K562 (cell line): Measurements from ENCODE around the gene TMEM141. TPM values are rescaled to one million over a fixed set of nuclear protein-coding genes. Genes with fewer than 3 reads are reported as not detected.

ENCODE experiments used
- ATAC-seq: fragments of 200-7000 bp; cut with Tn5 transposase; 3 replicates; pipeline ENCODE4 v1.9.1; 2020; ENCODE audit warnings: moderate library complexity
- BruUV-seq: library from RNA; stranded (reverse); fragments of 400-500 nt; replicated peaks from 2 replicates; lab custom pipeline; 2021; lab: Mats Ljungman, UMichigan
- CTCF ChIA-PET: fragments of 300-600 bp; formaldehyde crosslinking; extraction: SDS; loops from one replicate; lab custom pipeline; 2021; ENCODE audit warnings: low intra/inter-chr PET ratio; lab: Yijun Ruan, JAX
- POLR2A ChIA-PET: fragments of 300-600, 350-650 bp; sonication (Branson Sonifier 250); formaldehyde crosslinking; extraction: SDS; loops from one replicate; lab custom pipeline; 2021; ENCODE audit warnings: antibody characterized with exemption, inconsistent platforms; lab: Yijun Ruan, JAX
- DNase-seq, 4 experiments: peaks; one replicate each; pipeline versions ENCODE4 v3.0.0 to v3.0.0-alpha.2; 2011 to 2018; ENCODE audit warnings: low spot score in 3 of 4, mixed read lengths in 3 of 4; ENCODE audit errors: extremely low read depth in 1 of 4
- FAIRE-seq: peaks from 2 replicates; lab custom pipeline; 2011; peaks lifted over from hg19 to GRCh38; lab: Jason Lieb, UNC
- H2AFZ ChIP-seq: 2 replicates; pipeline ENCODE4 v1.6.0; 2011; ENCODE audit warnings: low read depth, low read length, control low read depth, inconsistent platforms
- H3K27ac ChIP-seq: fragments of 200-600 bp; 3 replicates; pipeline ENCODE4 v1.8.0; 2011; ENCODE audit warnings: low read depth, mild to moderate bottlenecking, control low read depth, inconsistent platforms, low read length, moderate library complexity, mixed read lengths; ENCODE audit errors: extremely low read depth
- H3K27me3 ChIP-seq, 2 experiments: fragments of 300-600 bp in 1 of 2; 2 replicates in 1 of 2; 3 replicates in 1 of 2; pipeline versions ENCODE4 v1.6.0 to v1.8.0; 2011; ENCODE audit warnings: inconsistent platforms in 2 of 2, low read length in 2 of 2, mild to moderate bottlenecking in 1 of 2, mixed read lengths in 1 of 2, moderate library complexity in 1 of 2; ENCODE audit not compliant: control insufficient read depth in 2 of 2, insufficient read depth in 2 of 2
- H3K36me3 ChIP-seq: fragments of 300-600 bp; 3 replicates; pipeline ENCODE4 v1.8.0; 2011; ENCODE audit warnings: mild to moderate bottlenecking, low read length, inconsistent platforms; ENCODE audit not compliant: control insufficient read depth, insufficient read depth
- H3K4me1 ChIP-seq, 2 experiments: fragments of 200-600 bp in 1 of 2; replicated peaks in 1 of 2; 2 replicates in 1 of 2; 3 replicates in 1 of 2; pipeline versions ENCODE4 v1.5.1 to v1.8.0; 2011; ENCODE audit warnings: inconsistent platforms in 2 of 2, low read length in 2 of 2, mild to moderate bottlenecking in 1 of 2, mixed read lengths in 1 of 2, moderate library complexity in 1 of 2; ENCODE audit not compliant: control insufficient read depth in 2 of 2, insufficient read depth in 2 of 2
- H3K4me2 ChIP-seq: 2 replicates; pipeline ENCODE4 v1.6.1; 2011; ENCODE audit warnings: low read length, control low read depth, inconsistent platforms, mixed read lengths; ENCODE audit not compliant: insufficient read depth
- H3K4me3 ChIP-seq: fragments of 200-600 bp; sonication (generic), shearing (Covaris generic); 2 replicates; pipeline ENCODE4 v1.5.1; 2016; ENCODE audit warnings: control low read depth, inconsistent platforms
- H3K79me2 ChIP-seq: fragments of 200-600 bp; 3 replicates; pipeline ENCODE4 v1.8.0; 2011; ENCODE audit warnings: low read length, inconsistent platforms; ENCODE audit not compliant: control insufficient read depth, insufficient read depth
- H3K9ac ChIP-seq, 2 experiments: 2 replicates each; pipeline versions ENCODE4 v1.6.0 to v1.6.1; 2011; ENCODE audit warnings: low read depth in 2 of 2, low read length in 2 of 2, control low read depth in 1 of 2, inconsistent platforms in 1 of 2, mild to moderate bottlenecking in 1 of 2, mixed read lengths in 1 of 2; ENCODE audit not compliant: insufficient read depth in 1 of 2
- H3K9me1 ChIP-seq: one replicate; pipeline ENCODE4 v1.6.0; 2011; ENCODE audit warnings: inconsistent platforms, mild to moderate bottlenecking, low read length, moderate library complexity; ENCODE audit not compliant: control insufficient read depth, insufficient read depth
- H3K9me3 ChIP-seq: replicated peaks from 2 replicates; pipeline ENCODE4 v1.5.1; 2011; ENCODE audit warnings: low read depth, low read length, inconsistent platforms; ENCODE audit not compliant: control insufficient read depth, insufficient read depth
- H4K20me1 ChIP-seq: replicated peaks from 2 replicates; pipeline ENCODE4 v1.6.1; 2011; ENCODE audit warnings: low read length, inconsistent platforms, mixed read lengths; ENCODE audit not compliant: control insufficient read depth, insufficient read depth
- CXXC5 ChIP-seq: fragments of 250-450 bp; sonication (Bioruptor Pico); IDR thresholded peaks from 2 replicates; pipeline ENCODE4 v1.8.0; 2022; ENCODE audit warnings: inconsistent platforms, mild to moderate bottlenecking, moderate library complexity
- FOXK2 ChIP-seq, 2 experiments: fragments of 450-650 bp; IDR thresholded peaks in 1 of 2; conservative IDR thresholded peaks in 1 of 2; 2 replicates each; pipeline ENCODE4 v1.6.1; 2016; ENCODE audit warnings: low read depth in 2 of 2, mild to moderate bottlenecking in 1 of 2
- JUN ChIP-seq, 2 experiments: sonication (generic) in 1 of 2; formaldehyde crosslinking in 1 of 2; IDR thresholded peaks; 2 replicates each; pipeline versions ENCODE4 v1.6.1 to v1.8.0; 2012 to 2022; ENCODE audit warnings: borderline replicate concordance in 2 of 2, mild to moderate bottlenecking in 2 of 2, improper control_type of control experiment in 1 of 2, low read depth in 1 of 2, low read length in 1 of 2, missing genetic modification reagents in 1 of 2
- JUND ChIP-seq, 2 experiments: IDR thresholded peaks; 2 replicates in 1 of 2; 3 replicates in 1 of 2; pipeline ENCODE4 v1.6.1; 2011; ENCODE audit warnings: borderline replicate concordance in 2 of 2, low read depth in 2 of 2, low read length in 2 of 2, improper control_type of control experiment in 1 of 2, missing biosample characterization in 1 of 2, missing genetic modification characterization in 1 of 2, missing genetic modification reagents in 1 of 2
- KLF1 ChIP-seq: fragments of 450-650 bp; IDR thresholded peaks from 2 replicates; pipeline ENCODE4 v1.6.1; 2016; ENCODE audit warnings: missing genetic modification characterization, missing compliant biosample characterization
- MAFK ChIP-seq: IDR thresholded peaks from 2 replicates; pipeline ENCODE4 v1.6.1; 2011; ENCODE audit warnings: low read length, improper control_type of control experiment
- NRF1 ChIP-seq, 2 experiments: fragments of 450-650 bp; IDR thresholded peaks in 1 of 2; conservative IDR thresholded peaks in 1 of 2; 2 replicates each; pipeline ENCODE4 v1.6.1; 2014; ENCODE audit warnings: mild to moderate bottlenecking in 2 of 2
- PTTG1 ChIP-seq: fragments of 450-650 bp; IDR thresholded peaks from 2 replicates; pipeline ENCODE4 v1.6.1; 2016; ENCODE audit warnings: low read depth, mild to moderate bottlenecking, missing genetic modification characterization, missing compliant biosample characterization
- RUNX1 ChIP-seq: sonication (generic); IDR thresholded peaks from 2 replicates; pipeline ENCODE4 v1.6.1; 2016; ENCODE audit warnings: antibody characterized with exemption, low read depth
- SMAD4 ChIP-seq: fragments of 250-450 bp; sonication (Bioruptor Pico); conservative IDR thresholded peaks from 2 replicates; pipeline ENCODE4 v1.8.0; 2021; ENCODE audit warnings: inconsistent platforms, mild to moderate bottlenecking, moderate library complexity
- USF2 ChIP-seq: sonication (generic); formaldehyde crosslinking; IDR thresholded peaks from 2 replicates; pipeline ENCODE4 v1.5.0; 2020; ENCODE audit warnings: missing genetic modification reagents
- YBX1 ChIP-seq: fragments of 450-650 bp; IDR thresholded peaks from 2 replicates; pipeline ENCODE4 v1.7.1; 2016; ENCODE audit warnings: mild to moderate bottlenecking
- ZNF12 ChIP-seq: sonication (generic); formaldehyde crosslinking; IDR thresholded peaks from 2 replicates; pipeline ENCODE4 v1.4.0; 2020; ENCODE audit warnings: mild to moderate bottlenecking, missing genetic modification reagents
- ZNF280B ChIP-seq: fragments of 250-450 bp; sonication (Bioruptor Pico); IDR thresholded peaks from 2 replicates; pipeline ENCODE4 v1.5.1; 2021; ENCODE audit warnings: mild to moderate bottlenecking
- ZNF740 ChIP-seq, 3 experiments: fragments of 200-800 bp in 1 of 3; sonication (Bioruptor generic) in 1 of 3; sonication (generic) in 1 of 3; formaldehyde crosslinking in 1 of 3; IDR thresholded peaks; 2 replicates each; pipeline versions ENCODE4 v1.6.1 to v1.8.0; 2016 to 2022; ENCODE audit warnings: mild to moderate bottlenecking in 2 of 3, missing compliant biosample characterization in 2 of 3, missing genetic modification characterization in 2 of 3, missing genetic modification reagents in 1 of 3
- ZNF778 ChIP-seq: fragments of 450-650 bp; formaldehyde crosslinking; IDR thresholded peaks from 2 replicates; pipeline ENCODE4 v1.4.0; 2020; ENCODE audit warnings: mild to moderate bottlenecking, moderate library complexity
- WGBS: fragments of 100-300 bp; shearing (Covaris generic); methylation state at CpG from one replicate; pipeline ENCODE4 v1.1.6; 2016; ENCODE audit warnings: low coverage, mixed read lengths; ENCODE audit not compliant: insufficient coverage; ENCODE audit errors: missing lambda C conversion rate; 5-methylcytosine and 5-hydroxymethylcytosine counted together
- in situ Hi-C: fragments of 300-500 bp; cut with MboI; formaldehyde crosslinking; loops from 4 replicates; pipeline ENCODE4 v1.15.0; 2018; ENCODE audit warnings: inconsistent platforms, mixed read lengths
- intact Hi-C: fragments of 100-400 bp; cut with micrococcal nuclease; formaldehyde crosslinking; loops from 2 replicates; pipeline ENCODE4 v1.14.2; 2022
- polyA plus RNA-seq, 8 experiments: library from polyadenylated mRNA; depleted of rRNA in 4 of 8; stranded (reverse) in 5 of 8; unstranded in 3 of 8; fragments of >200 nt; fragmentation: Nextera tagmentation in 2 of 8; fragmentation: Illumina TruSeq in 1 of 8; extraction: Ambion mirVana in 2 of 8; extraction: Trizol in 1 of 8; gene quantifications; 2 replicates each; pipeline versions ENCODE4 v1.2.1 to v1.2.3, GENCODE V29; 2011 to 2014; ENCODE audit warnings: inconsistent platforms in 1 of 8, missing spikeins in 1 of 8
- total RNA-seq, 7 experiments: library from RNA; depleted of rRNA in 6 of 7; stranded (reverse); fragments of >200 nt in 6 of 7; fragmentation: Illumina TruSeq in 2 of 7; extraction: Trizol in 2 of 7; gene quantifications; 2 replicates each; pipeline versions ENCODE4 v1.2.1 to v1.2.3, GENCODE V29; 2011 to 2021; ENCODE audit warnings: low replicate concordance in 1 of 7

TMEM141 gene
- total and polyA plus RNA-seq, 9 of the 15 experiments (the other 6 are each of a cell fraction or from before 2014, with no cell fraction given): 21.5 to 123 (median 74.8) TPM

GRCh38 chr9:136791516-136792276, 552 bp downstream of the TMEM141 start:
- TSS peak; percentile 68 for BruUV-seq
- Histone ChIP-seq H3K79me2 (peaks cover 19% of the 10 kb centered on the region), H3K4me1 (peaks cover 57 to 63% of the 10 kb centered on the region in 2 experiments), H3K4me3 (peak overlapping the region; percentile 58), H3K9ac (peak overlapping the region; percentile 86 to 93), H3K27ac (peak overlapping the region; percentile 79), H3K36me3 (peaks cover 18% of the 10 kb centered on the region; the same call in 1 of the 3 replicates), H4K20me1 (peaks cover 5% of the 10 kb centered on the region; the same call in 1 of the 2 replicates), H2AFZ (peak overlapping the region; percentile 54; the same call in 1 of the 2 replicates), H3K9me1 (peaks cover 4% of the 10 kb centered on the region), H3K9me3 (no peaks in the 10 kb centered on the region), H3K27me3 (no peaks in the 10 kb centered on the region), H3K4me2 (peak overlapping the region; percentile 99)
- ATAC-seq: peak; percentile 18
- WGBS: 2% methylated on average over 23 of the region's 29 CpGs
- peak; percentile 66 for FAIRE-seq
- CTCF ChIA-PET: interaction anchor here (0.9 to 1.9 kb wide), 3 partner anchors 25 to 237 kb away, joined by 3 to 7 read pairs (median 4); partner anchors contain the start of gene AJM1
- peak; percentile 33 to 68 (median 38) for DNase-seq
- intact Hi-C loops (loop anchor here (2.0 kb wide), 1 partner anchor 57 kb away; the partner anchor contains the start of gene PHPT1), in situ Hi-C loops (loop anchor here (25.0 kb wide), 1 partner anchor 446 kb away; the partner anchor contains the start of genes CYSRT1, RNF224, SLC34A3 and TUBB4B)
- POLR2A ChIA-PET: interaction anchor here (2.8 kb wide), 1 partner anchor 16 kb away, joined by 14 read pairs; the partner anchor contains the start of gene RABL6
- TF ChIP-seq ZNF280B (CRISPR knock-in tag) (no peak), USF2 (CRISPR knock-in tag) (no peak), RUNX1 (no peak), PTTG1 (tag) (no peak), FOXK2 (conservative IDR thresholded peaks at IDR 0.05 in 1 of 2, IDR thresholded peaks at IDR 0.05 in 1 of 2; ENCODE audit: low read depth in 2 of 2) (no peak), SMAD4 (no peak), MAFK (no peak), JUND (IDR thresholded peaks at IDR 0.05; ENCODE audit: borderline replicate concordance, low read depth, low read length) (no peak), JUND (tag; IDR thresholded peaks at IDR 0.05; ENCODE audit: borderline replicate concordance, low read depth, low read length) (no peak), KLF1 (tag) (no peak), YBX1 (no peak), JUN (IDR thresholded peaks at IDR 0.05; ENCODE audit: borderline replicate concordance, low read depth, low read length) (no peak), JUN (CRISPR knock-in tag; IDR thresholded peaks at IDR 0.05; ENCODE audit: borderline replicate concordance) (peak; percentile 74; the same call in 1 of the 2 replicates), NRF1 (conservative IDR thresholded peaks at IDR 0.05 in 1 of 2, IDR thresholded peaks at IDR 0.05 in 1 of 2) (no peak), ZNF740 (CRISPR knock-in tag; IDR thresholded peaks at IDR 0.05) (0 out of 2 replicates have a peak, but pooled peaks have one; percentile 57), ZNF740 (tag; IDR thresholded peaks at IDR 0.05) (no peak), CXXC5 (CRISPR knock-in tag) (peak; percentile 29; the same call in 1 of the 2 replicates), ZNF778 (no peak), ZNF12 (CRISPR knock-in tag) (no peak)
